Measurements from ENCODE around the gene GGT1. TPM values are rescaled to one million over a fixed set of nuclear protein-coding genes. Genes with fewer than 3 reads are reported as not detected.

Gene GGT1
- total RNA-seq, 2 donors from 2014 or later, result 64.6 to 114 TPM

- intact Hi-C loops (cut with DNase I), result no loop called here
- Histone ChIP-seq H3K4me3 (no peak overlapping the region), H3K4me1 (replicated peaks) (no peaks in the 10 kb centered on the region), H3K27ac (no peak overlapping the region), H3K36me3 (peaks cover 0 to 11% of the 10 kb centered on the region in 2 donors), H3K27me3 (replicated peaks; ENCODE audit: insufficient read depth) (no peaks in the 10 kb centered on the region), H3K9me3 (no peaks in the 10 kb centered on the region)
- 82% methylated on average over 10 of the region's 10 CpGs for WGBS
- DNase-seq (ENCODE audit: low spot score), result no peak
- no peak for TF ChIP-seq CTCF (IDR thresholded peaks at IDR 0.05)
- TF ChIP-seq POLR2A (IDR thresholded peaks at IDR 0.05), result no peak
- TF ChIP-seq POLR2AphosphoS5 (IDR thresholded peaks at IDR 0.05), result no peak
Measured at GRCh38 chr22:24567668-24568067, 35.3 kb upstream of the GGT1 start.

GRCh38 chr22:24571266-24571665 lies 31.7 kb upstream of the GGT1 start:
- H3K9me3 ChIP-seq, result no peaks in the 10 kb centered on the region
- no peaks in the 10 kb centered on the region for H3K4me1 ChIP-seq (replicated peaks)
- 94% methylated on average over 7 of the region's 7 CpGs for WGBS
- DNase-seq (ENCODE audit: low spot score), result no peak
- TF ChIP-seq CTCF (IDR thresholded peaks at IDR 0.05), result no peak
- no peak for TF ChIP-seq POLR2AphosphoS5 (IDR thresholded peaks at IDR 0.05)
- no peak for TF ChIP-seq POLR2A (IDR thresholded peaks at IDR 0.05)
- H3K27me3 ChIP-seq (replicated peaks; ENCODE audit: insufficient read depth), result no peaks in the 10 kb centered on the region
- intact Hi-C loops (cut with DNase I), result no loop called here
- H3K4me3 ChIP-seq, result no peak overlapping the region
- H3K36me3 ChIP-seq, result peaks cover 0 to 13% of the 10 kb centered on the region in 2 donors
- no peak overlapping the region for H3K27ac ChIP-seq

GRCh38 chr22:24576778-24577177 lies 26.2 kb upstream of the GGT1 start:
- intact Hi-C loops (cut with DNase I), result no loop called here
- no peak overlapping the region for H3K27ac ChIP-seq
- 76% methylated on average over 1 of the region's 1 CpG for WGBS
- no peaks in the 10 kb centered on the region for H3K4me1 ChIP-seq (replicated peaks)
- TF ChIP-seq CTCF (IDR thresholded peaks at IDR 0.05) (no peak), POLR2A (IDR thresholded peaks at IDR 0.05) (no peak), POLR2AphosphoS5 (IDR thresholded peaks at IDR 0.05) (no peak)
- H3K36me3 ChIP-seq, result peaks cover 0 to 6% of the 10 kb centered on the region in 2 donors
- H3K27me3 ChIP-seq (replicated peaks; ENCODE audit: insufficient read depth), result no peaks in the 10 kb centered on the region
- DNase-seq (ENCODE audit: low spot score), result no peak
- no peak overlapping the region for H3K4me3 ChIP-seq
- no peaks in the 10 kb centered on the region for H3K9me3 ChIP-seq

- WGBS, result 33% methylated on average over 8 of the region's 8 CpGs
Measured at GRCh38 chr22:24578355-24579257, 24.4 kb upstream of the GGT1 start.

More at GRCh38 chr22:24578355-24579257, 24.4 kb upstream of the GGT1 start:
- TF ChIP-seq CTCF (IDR thresholded peaks at IDR 0.05) (no peak), POLR2AphosphoS5 (IDR thresholded peaks at IDR 0.05) (peak; percentile 26)
- Histone ChIP-seq H3K4me1 (replicated peaks) (peaks cover 6% of the 10 kb centered on the region), H3K4me3 (no peak overlapping the region), H3K27me3 (replicated peaks; ENCODE audit: insufficient read depth) (no peaks in the 10 kb centered on the region), H3K27ac (peak overlapping the region; percentile 40 to 63), H3K36me3 (no peaks in the 10 kb centered on the region), H3K9me3 (no peaks in the 10 kb centered on the region)
- intact Hi-C loops (cut with DNase I), result no loop called here
- no peak for DNase-seq (ENCODE audit: low spot score)
